PC-3 (cell line): Measurements from ENCODE around the gene NRXN2. TPM values are rescaled to one million over a fixed set of nuclear protein-coding genes. Genes with fewer than 3 reads are reported as not detected.

ENCODE experiments used
- ATAC-seq: fragments of 200-7000 bp; cut with Tn5 transposase; 2 replicates; pipeline ENCODE4 v1.9.1; 2020; ENCODE audit warnings: mild to moderate bottlenecking, moderate library complexity
- BruUV-seq: library from RNA; stranded (reverse); fragments of 400-500 nt; replicated peaks from 2 replicates; lab custom pipeline; 2021; lab: Mats Ljungman, UMichigan
- CTCF ChIA-PET: fragments of 300-600 bp; sonication (Branson Sonifier 250); formaldehyde crosslinking; loops from one replicate; lab custom pipeline; 2022; ENCODE audit warnings: antibody characterized with exemption; lab: Charles Lee
- POLR2A ChIA-PET: fragments of 300-600 bp; sonication (Branson Sonifier 250); formaldehyde crosslinking; loops from one replicate; lab custom pipeline; 2022; ENCODE audit warnings: antibody characterized with exemption; ENCODE audit not compliant: unreplicated experiment; lab: Charles Lee
- DNase-seq: peaks from one replicate; pipeline ENCODE4 v3.0.0-alpha.2; 2015
- H2AFZ ChIP-seq: fragments of 300-600 bp; sonication (generic); 2 replicates; pipeline ENCODE4 v1.6.0; 2016; ENCODE audit warnings: antibody characterized with exemption, low read length
- H3F3A ChIP-seq: fragments of 300-600 bp; sonication (generic); one replicate; pipeline ENCODE4 v1.6.0; 2017; ENCODE audit warnings: antibody characterized with exemption, low read length, control low read depth, mild to moderate bottlenecking; ENCODE audit not compliant: unreplicated experiment
- H3K27ac ChIP-seq: fragments of 300-600 bp; sonication (generic); 2 replicates; pipeline ENCODE4 v1.5.1; 2016; ENCODE audit warnings: mild to moderate bottlenecking, low read length
- H3K27me3 ChIP-seq: fragments of 300-600 bp; sonication (generic); 2 replicates; pipeline ENCODE4 v1.6.1; 2016; ENCODE audit warnings: low read length, mixed read lengths
- H3K36me3 ChIP-seq: fragments of 300-600 bp; sonication (generic); 2 replicates; pipeline ENCODE4 v1.6.1; 2016; ENCODE audit warnings: low read depth, mixed run types, low read length, mixed read lengths
- H3K4me1 ChIP-seq: fragments of 300-600 bp; sonication (generic); 2 replicates; pipeline ENCODE4 v1.5.1; 2016; ENCODE audit warnings: low read length; ENCODE audit not compliant: insufficient read depth
- H3K4me2 ChIP-seq: fragments of 300-600 bp; sonication (generic); 2 replicates; pipeline ENCODE4 v1.6.0; 2016; ENCODE audit warnings: low read length
- H3K4me3 ChIP-seq: fragments of 300-600 bp; sonication (generic); 2 replicates; pipeline ENCODE4 v1.5.1; 2016; ENCODE audit warnings: mild to moderate bottlenecking, low read length, mixed read lengths
- H3K79me2 ChIP-seq: fragments of 300-600 bp; sonication (generic); 2 replicates; pipeline ENCODE4 v1.6.1; 2017; ENCODE audit warnings: low read length, mixed read lengths
- H3K9ac ChIP-seq: fragments of 300-600 bp; sonication (generic); 2 replicates; pipeline ENCODE4 v1.6.0; 2016; ENCODE audit warnings: mild to moderate bottlenecking, low read length
- H3K9me2 ChIP-seq: fragments of 300-600 bp; sonication (generic); replicated peaks from 2 replicates; pipeline ENCODE4 v1.6.1; 2016; ENCODE audit warnings: mixed run types, low read length, mixed read lengths
- H3K9me3 ChIP-seq: fragments of 300-600 bp; sonication (generic); 2 replicates; pipeline ENCODE4 v1.6.1; 2016; ENCODE audit warnings: low read length, mixed read lengths
- H4K20me1 ChIP-seq: fragments of 300-600 bp; sonication (generic); 2 replicates; pipeline ENCODE4 v1.6.1; 2016; ENCODE audit warnings: low read length, mixed read lengths
- CTCF ChIP-seq: fragments of 300-600 bp; sonication (generic); conservative IDR thresholded peaks from 2 replicates; pipeline ENCODE4 v1.5.1; 2017; ENCODE audit warnings: antibody characterized with exemption, low read depth, mild to moderate bottlenecking, low read length
- EZH2 ChIP-seq: fragments of 300-600 bp; sonication (generic); IDR thresholded peaks from one replicate; pipeline ENCODE4 v1.6.1; 2017; ENCODE audit warnings: antibody characterized with exemption, mild to moderate bottlenecking, low read length; ENCODE audit not compliant: unreplicated experiment
- EZH2phosphoT487 ChIP-seq: fragments of 300-600 bp; sonication (generic); IDR thresholded peaks from 2 replicates; pipeline ENCODE4 v1.6.1; 2018; ENCODE audit warnings: mild to moderate bottlenecking, antibody characterized with exemption, low read length, borderline replicate concordance
- intact Hi-C: fragments of 100-400 bp; cut with micrococcal nuclease; formaldehyde crosslinking; loops from 2 replicates; pipeline ENCODE4 v1.9.0; 2023
- total RNA-seq: library from RNA; depleted of rRNA; stranded (reverse); fragments of >200 nt; gene quantifications from 2 replicates; pipeline ENCODE4 v1.2.3, GENCODE V29; 2014

Gene NRXN2
- total RNA-seq, 1 experiment from 2014 or later = not detected

GRCh38 chr11:64734811-64735724 is 12.1 kb upstream of the NRXN2 start:
- Histone ChIP-seq H3K4me3 (no peak overlapping the region), H3K4me2 (no peak overlapping the region), H3F3A (no peaks in the 10 kb centered on the region), H3K4me1 (no peaks in the 10 kb centered on the region), H3K9me2 (no peaks in the 10 kb centered on the region), H3K36me3 (no peaks in the 10 kb centered on the region), H3K27ac (no peak overlapping the region), H3K79me2 (no peaks in the 10 kb centered on the region), H3K9me3 (no peaks in the 10 kb centered on the region), H3K27me3 (peaks cover 2% of the 10 kb centered on the region; the same call in 1 of the 2 replicates), H4K20me1 (no peaks in the 10 kb centered on the region), H3K9ac (no peak overlapping the region), H2AFZ (no peak overlapping the region)
- CTCF ChIA-PET = interaction anchor here (0.6 kb wide), 2 partner anchors 25 to 32 kb away, joined by 7 to 11 read pairs; partner anchors contain the start of gene PYGM
- DNase-seq (no peak), ATAC-seq (no peak)
- POLR2A ChIA-PET = interaction anchor here (0.6 kb wide), 1 partner anchor 184 kb away, joined by 3 read pairs; no protein-coding TSS in a partner anchor
- TF ChIP-seq EZH2phosphoT487 = no peak
- TF ChIP-seq CTCF = no peak
- TF ChIP-seq EZH2 = no peak
- intact Hi-C loops = no loop called here
- BruUV-seq = no TSS peak

DNA sequence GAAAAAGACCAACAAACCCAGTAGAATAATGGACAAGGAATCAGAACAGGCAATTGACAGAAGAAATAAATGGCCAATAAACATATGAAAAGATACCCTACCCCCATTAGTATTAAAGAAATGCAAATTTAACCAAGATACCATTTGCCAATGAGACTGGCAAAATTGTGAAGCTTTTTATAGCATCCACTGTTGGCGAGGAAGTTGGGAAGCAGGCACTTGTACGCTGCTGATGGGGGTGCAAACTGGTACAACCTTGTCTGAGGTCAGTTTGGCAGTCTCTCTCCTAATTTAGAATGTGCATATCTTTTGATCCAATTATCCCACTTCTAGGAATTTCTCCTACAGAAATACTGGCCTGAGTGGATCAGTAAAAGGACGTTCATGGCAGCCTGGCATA is 8.6 kb upstream of the NRXN2 start:
- H3K4me1 ChIP-seq = no peaks in the 10 kb centered on the region
- no peak overlapping the region for H3K4me2 ChIP-seq
- DNase-seq (no peak), ATAC-seq (no peak)
- no peaks in the 10 kb centered on the region for H3F3A ChIP-seq
- no peaks in the 10 kb centered on the region for H4K20me1 ChIP-seq
- no peak overlapping the region for H3K4me3 ChIP-seq
- intact Hi-C loops = no loop called here
- no peak overlapping the region for H3K9ac ChIP-seq
- no TSS peak for BruUV-seq
- H3K9me2 ChIP-seq = no peaks in the 10 kb centered on the region
- no peaks in the 10 kb centered on the region for H3K79me2 ChIP-seq
- H3K9me3 ChIP-seq = no peaks in the 10 kb centered on the region
- no peak overlapping the region for H2AFZ ChIP-seq
- H3K27me3 ChIP-seq = peaks cover 2% of the 10 kb centered on the region; the same call in 1 of the 2 replicates
- no peak overlapping the region for H3K27ac ChIP-seq
- ChIA-PET CTCF (no interaction called here), POLR2A (no interaction called here)
- TF ChIP-seq EZH2 (no peak), EZH2phosphoT487 (no peak), CTCF (no peak)
- no peaks in the 10 kb centered on the region for H3K36me3 ChIP-seq
